Measurements from ENCODE around the gene ACP2.

- no peak for TF ChIP-seq CTCF (IDR thresholded peaks at IDR 0.05; ENCODE audit: low read depth, low read length)
- no peak for TF ChIP-seq EZH2phosphoT487 (IDR thresholded peaks at IDR 0.05; ENCODE audit: low read depth)
These were observed 41.2 kb upstream of the ACP2 start for GRCh38 chr11:47289856-47290255.

Data from OCI-LY3 (cell line).